NCI-H2107 treated with DMSO at 0.1 percent for 48 hours (cell line): ENCODE data around the gene CEP250.
"Not testable (repeated sequence)": the region's sequence is repeated elsewhere in the genome, so short reads cannot be mapped to it uniquely, and the experiment has no call there.

Experiments used
- DNase-seq: peaks from one replicate; lab custom pipeline; 2025; ENCODE audit not compliant: unreplicated experiment; lab: John Stamatoyannopoulos, UW

Gene CEP250

DNA sequence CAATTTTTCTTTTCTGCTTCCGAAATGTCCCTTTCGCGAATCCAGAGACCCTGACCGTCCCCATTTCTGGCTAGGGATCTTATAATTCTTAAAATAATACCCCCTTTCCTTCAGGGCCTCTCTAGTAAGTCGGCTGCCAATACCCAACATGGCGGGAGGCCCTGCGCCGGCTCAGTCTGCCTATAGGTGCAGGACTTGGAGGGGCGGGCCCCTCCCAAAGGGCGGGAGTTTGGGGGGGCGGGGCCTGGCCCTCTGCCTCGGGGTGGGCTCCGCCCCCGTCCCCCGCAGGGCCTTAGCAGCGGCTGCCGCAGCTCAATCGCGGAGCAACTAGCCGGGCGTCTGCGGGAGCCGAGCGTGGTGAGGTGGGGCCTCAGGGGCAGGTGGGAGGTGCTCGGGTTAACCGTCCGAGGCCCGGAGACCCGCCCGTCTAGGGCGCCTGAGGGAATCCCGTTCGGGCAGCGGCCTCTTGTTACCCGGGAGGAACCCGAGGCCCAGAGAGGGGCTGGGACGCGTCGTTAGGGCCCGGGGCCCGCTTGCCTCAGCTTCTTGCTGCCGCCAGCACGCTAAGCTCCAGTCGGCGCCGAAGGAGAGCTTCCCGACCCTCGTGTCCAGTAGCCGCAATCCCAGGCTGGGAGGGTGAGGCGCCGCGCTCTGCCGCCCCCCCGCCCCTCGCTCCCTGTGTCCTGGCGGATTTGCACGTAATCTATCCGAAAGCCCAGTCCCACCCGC, at the start of gene CEP250:
Gene CEP250 (plus strand): TSS at position 718 of the 729 bp plus-strand sequence. CDS start 6,770 bp downstream, outside the sequence.
- peak; percentile 91 for DNase-seq

DNA sequence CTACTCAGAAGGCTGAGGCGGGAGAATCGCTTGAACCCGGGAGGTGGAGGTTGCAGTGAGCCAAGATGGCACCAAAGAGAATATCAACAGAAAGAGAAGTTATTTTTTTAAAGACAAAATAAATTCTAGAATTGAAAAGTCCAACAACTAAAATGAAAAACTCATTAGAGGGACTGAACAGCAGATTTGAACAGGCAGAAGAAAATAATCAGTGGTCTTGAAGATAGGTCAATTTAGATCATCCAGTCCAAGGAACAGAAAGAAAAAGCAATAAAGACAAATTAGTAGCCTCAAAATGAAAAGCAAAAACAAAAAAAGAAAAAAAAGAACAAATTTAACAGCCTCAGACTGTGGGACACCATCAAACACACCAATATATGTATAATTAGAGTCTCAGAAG, 49.6 kb upstream of the CEP250 start:
- DNase-seq: no peak

GRCh38 chr20:35408270-35408669, 47.1 kb upstream of the CEP250 start:
- no peak for DNase-seq

- DNase-seq: no peak
These were observed 45.9 kb upstream of the CEP250 start for GRCh38 chr20:35409542-35409941.

GRCh38 chr20:35410613-35411012, 44.8 kb upstream of the CEP250 start:
- no peak for DNase-seq

DNA sequence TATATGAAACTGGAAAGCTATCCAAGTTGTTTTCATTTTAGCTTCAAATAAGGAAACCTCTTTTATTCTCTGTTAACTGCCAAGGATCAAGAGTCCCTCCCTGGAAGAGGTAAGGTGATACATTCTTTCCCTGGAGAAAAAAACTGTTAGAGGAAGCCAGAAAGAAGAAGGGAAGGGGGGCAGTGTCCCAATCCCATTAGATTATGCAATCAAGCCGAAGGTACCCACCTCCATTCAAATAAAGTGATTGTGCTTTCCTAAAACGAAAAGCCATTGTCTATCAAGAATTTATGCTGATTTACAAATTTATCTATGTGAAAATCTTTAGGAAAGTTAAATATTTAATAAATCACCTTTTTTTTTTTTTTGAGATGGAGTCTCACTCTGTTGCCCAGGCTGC, 34.1 kb upstream of the CEP250 start:
- DNase-seq: no peak

GRCh38 chr20:35431621-35432429, 23.6 kb upstream of the CEP250 start:
- DNase-seq: no peak

DNA sequence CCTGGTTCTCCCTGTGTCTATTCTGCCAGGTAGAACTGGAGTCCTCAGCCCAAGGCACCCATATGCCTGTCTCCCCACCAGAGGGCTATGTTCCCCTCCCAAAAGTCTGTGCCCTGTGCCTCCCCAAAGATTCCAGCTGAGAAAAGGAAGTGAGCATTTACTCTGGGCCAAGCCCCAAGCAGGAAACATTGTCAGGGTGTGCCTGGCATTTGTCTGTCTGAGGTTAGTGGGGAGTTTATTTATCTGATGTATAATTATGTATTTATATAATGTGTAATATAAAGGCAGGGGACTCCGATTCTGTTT, 23.0 kb upstream of the CEP250 start:
- DNase-seq: no peak

DNA sequence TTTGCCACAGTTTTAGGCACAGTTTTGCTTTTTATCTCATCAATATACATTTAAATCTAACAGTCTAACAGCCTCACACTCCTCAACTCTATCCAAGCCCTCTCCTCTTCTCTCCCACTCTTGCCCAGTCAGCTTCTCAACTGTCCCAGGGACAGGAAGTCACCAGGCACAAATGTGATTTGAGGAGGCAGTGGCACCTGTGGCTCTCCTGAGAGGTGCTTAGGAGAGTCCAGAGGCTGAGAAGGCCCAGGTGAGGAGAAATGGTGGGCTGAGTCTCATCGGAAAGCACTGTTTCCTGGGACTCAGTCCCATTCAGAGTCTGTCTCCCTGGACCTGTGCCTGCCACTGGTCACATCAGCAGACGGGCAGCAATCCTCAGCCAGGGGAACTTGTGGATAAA, 22.1 kb upstream of the CEP250 start:
- no peak for DNase-seq

DNA sequence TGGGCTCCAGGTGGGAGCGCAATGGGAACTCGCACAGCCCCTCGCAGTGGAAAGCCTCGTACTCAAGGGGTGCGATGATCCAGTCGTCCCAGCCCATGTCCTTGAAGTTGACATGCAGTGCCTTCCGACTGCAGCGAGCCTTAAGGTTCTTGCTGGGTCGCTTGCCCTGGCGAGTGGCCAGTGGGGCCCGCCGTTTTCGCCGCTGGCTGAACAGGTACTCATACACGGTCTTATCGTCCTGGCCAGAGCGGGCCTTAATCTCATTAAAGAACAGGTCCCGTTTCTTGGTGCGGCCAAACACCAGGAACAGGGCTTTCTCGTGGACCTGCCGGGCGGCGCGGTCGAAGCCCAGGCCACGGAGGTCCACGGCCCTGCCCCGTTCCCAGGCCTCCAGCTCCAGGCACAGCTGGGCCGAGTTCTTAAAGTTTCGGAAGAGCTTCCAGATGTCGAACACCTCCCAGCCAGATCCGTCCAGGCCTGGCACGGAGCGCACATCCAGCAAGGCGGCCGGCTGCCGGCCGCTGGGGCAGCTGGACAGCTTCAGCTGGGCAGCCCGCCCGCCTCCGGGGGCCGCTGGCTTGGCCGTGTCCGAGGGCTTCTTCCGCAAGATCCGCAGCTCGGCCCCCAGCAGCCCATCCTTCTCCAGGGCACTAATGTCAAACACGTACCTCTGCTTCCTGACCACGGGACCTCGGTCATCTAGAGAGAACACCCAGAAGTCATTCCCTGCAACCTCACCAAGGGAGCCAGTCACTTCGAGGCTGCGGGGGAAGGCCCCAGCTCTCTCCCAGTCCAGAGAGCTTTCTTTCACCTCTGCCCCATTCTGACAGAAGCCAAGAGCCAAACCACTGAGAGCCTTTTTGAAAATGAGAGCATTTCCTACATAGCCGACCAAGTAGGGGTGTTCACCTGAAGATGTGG, 21.1 kb upstream of the CEP250 start:
- DNase-seq: no peak

- DNase-seq: no peak
These were observed 19.2 kb upstream of the CEP250 start for GRCh38 chr20:35436177-35436573.

GRCh38 chr20:35437599-35437998, 17.8 kb upstream of the CEP250 start:
- DNase-seq: no peak

GRCh38 chr20:35443003-35443402, 12.4 kb upstream of the CEP250 start:
- DNase-seq: no peak

DNA sequence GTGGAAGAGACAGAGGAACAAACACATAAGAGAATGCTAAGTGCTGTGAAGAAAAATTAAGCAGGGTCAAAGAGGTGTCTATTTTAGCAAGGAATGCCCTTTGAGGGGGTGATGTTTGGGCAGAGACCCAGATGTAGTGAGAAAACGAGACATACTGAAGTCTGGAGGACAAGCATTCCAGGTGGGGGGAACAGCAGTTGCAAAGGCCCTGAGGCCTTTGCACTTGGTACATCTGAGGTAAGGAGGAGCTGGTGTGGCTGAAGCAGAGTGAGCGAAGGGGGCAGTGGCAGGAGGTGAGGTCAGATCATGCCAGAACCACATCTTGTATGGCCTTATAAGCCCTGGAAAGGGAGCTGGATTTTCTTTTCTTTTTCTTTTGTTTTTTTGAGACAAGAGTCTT, 11.2 kb upstream of the CEP250 start:
- no peak for DNase-seq

GRCh38 chr20:35446356-35447078, 8.9 kb upstream of the CEP250 start:
- no peak for DNase-seq

GRCh38 chr20:35447082-35447789, 8.2 kb upstream of the CEP250 start:
- DNase-seq: peak; percentile 44

DNA sequence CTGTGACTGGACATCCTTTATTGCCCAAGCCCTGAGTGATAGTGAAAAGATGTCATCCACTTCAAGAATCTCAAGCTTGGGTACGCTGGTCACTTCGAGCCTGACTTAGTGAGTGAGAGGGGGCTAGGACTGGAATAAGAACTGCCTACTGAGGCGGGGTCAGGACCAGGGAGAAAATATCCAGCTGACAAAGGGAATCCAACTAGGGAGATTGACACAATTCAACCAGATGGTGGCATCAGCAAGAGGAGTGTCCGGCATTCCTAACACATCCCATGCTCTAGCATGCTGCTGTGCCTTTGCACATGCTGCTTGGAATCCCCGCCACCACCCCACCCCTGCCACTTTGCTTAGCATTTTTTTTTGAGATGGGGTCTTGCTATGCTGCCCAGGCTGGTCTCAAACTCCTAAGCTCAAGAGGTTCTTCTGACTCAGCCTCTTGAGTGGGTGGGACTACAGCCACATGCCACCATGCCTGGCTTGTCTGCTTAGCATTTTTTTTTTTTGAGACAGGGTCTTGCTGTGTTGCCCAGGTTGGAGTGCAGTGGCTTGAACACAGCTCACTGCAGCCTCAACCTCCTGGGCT, 6.5 kb upstream of the CEP250 start:
- no peak for DNase-seq

DNA sequence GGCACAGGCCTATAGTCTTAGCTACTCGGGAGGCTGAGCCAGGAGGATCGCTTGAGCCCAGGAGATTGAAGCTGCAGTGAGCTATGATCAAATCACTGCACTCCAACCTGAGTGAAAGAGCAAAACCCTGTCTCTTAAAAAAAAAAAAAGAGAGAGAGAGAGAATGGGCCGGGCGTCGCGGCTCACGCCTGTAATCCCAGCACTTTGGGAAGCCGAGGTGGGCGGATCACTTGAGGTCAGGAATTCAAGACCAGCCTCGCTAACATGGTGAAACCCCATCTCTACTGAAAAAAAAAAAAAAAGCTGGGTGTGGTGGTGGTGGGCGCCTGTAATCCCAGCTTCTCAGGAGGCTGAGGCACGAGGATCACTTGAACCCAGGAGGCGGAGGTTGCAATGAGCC, 5.5 kb upstream of the CEP250 start:
- not testable (repeated sequence) for DNase-seq

DNA sequence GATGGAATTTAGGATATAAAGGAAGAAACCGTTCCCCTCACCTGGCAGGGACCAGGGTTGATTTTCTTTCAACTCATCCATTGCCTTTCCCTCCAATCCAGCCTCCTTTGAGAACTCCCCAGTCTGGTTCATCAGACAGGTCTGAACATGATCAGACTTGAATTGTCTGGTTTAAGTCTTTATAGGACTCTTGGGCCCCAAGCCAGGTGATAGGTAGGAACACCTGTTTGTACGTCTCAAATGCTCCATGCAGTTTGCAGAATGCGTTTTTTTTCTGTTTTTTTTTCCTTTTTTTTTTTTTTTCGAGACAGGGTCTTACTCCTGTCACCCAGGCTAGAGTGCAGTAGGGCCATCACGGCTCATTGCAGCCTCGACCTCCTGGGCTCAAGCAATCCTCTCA, 4.1 kb upstream of the CEP250 start:
- peak; percentile 33 for DNase-seq

DNA sequence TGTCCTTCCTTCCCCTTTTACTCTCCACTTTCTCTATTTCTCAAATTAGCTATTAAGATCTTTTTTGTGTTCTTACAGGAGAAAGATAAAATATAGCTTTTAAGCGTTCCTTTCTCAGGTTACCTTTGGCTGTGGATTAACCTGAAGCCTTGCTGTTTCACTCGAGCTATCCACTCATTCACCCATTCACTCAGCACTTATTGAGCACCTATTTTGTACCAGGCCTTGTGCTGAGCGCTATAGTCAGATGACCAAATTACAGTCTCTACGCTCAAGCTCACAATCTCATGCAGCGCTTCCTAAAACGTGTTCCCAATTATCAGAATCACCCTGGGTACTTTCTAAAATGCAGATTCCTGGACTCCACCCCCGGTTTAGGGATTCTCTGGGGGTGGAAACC, 1.8 kb upstream of the CEP250 start:
- no peak for DNase-seq
